ENCODE measurements around the gene CHRDL2.

Gene CHRDL2

DNA sequence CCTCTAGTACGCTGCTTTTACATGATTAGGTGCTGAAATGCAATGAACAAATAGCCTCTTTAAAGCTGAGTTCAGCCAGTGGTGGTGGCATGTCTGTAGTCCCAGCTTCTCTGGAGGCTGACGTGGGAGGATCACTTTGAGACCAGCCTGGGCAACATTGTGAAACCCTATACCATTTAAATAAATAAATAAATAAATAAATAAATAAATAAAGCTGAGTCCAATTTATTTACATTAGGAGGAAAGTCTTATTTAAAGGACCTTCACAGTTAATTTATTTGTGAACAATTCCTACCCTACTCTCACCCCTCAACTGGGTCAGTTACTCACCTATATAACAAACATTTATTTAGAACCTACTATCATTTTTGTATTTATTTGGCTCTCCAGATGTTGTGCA is 4.8 kb upstream of the CHRDL2 start:
- Histone ChIP-seq H3K79me2 (ENCODE audit: insufficient read depth, low read length) (no peaks in the 10 kb centered on the region), H3K36me3 (ENCODE audit: insufficient read depth, low read length) (no peaks in the 10 kb centered on the region), H3K9me2 (ENCODE audit: low read depth, low read length) (no peaks in the 10 kb centered on the region), H3K4me1 (ENCODE audit: insufficient read depth, low read length, severe bottlenecking) (no peaks in the 10 kb centered on the region), H3K4me3 (ENCODE audit: low read depth, low read length, poor library complexity, severe bottlenecking) (no peak overlapping the region), H3F3A (ENCODE audit: insufficient read depth, low read length) (no peaks in the 10 kb centered on the region), H2AFZ (ENCODE audit: low read length) (no peak overlapping the region), H3K4me2 (ENCODE audit: low read length) (no peak overlapping the region), H3K9me3 (ENCODE audit: low read length) (no peaks in the 10 kb centered on the region), H4K20me1 (ENCODE audit: insufficient read depth, low read length) (no peaks in the 10 kb centered on the region), H3K27ac (ENCODE audit: low read depth, low read length, poor library complexity, severe bottlenecking) (no peak overlapping the region), H3K9ac (ENCODE audit: low read length) (no peak overlapping the region), H3K27me3 (ENCODE audit: insufficient read depth, low read length) (peaks cover 5% of the 10 kb centered on the region; the same call in 1 of the 2 replicates)
- TF ChIP-seq, protein P1, sequence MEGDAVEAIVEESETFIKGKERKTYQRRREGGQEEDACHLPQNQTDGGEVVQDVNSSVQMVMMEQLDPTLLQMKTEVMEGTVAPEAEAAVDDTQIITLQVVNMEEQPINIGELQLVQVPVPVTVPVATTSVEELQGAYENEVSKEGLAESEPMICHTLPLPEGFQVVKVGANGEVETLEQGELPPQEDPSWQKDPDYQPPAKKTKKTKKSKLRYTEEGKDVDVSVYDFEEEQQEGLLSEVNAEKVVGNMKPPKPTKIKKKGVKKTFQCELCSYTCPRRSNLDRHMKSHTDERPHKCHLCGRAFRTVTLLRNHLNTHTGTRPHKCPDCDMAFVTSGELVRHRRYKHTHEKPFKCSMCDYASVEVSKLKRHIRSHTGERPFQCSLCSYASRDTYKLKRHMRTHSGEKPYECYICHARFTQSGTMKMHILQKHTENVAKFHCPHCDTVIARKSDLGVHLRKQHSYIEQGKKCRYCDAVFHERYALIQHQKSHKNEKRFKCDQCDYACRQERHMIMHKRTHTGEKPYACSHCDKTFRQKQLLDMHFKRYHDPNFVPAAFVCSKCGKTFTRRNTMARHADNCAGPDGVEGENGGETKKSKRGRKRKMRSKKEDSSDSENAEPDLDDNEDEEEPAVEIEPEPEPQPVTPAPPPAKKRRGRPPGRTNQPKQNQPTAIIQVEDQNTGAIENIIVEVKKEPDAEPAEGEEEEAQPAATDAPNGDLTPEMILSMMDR (IDR thresholded peaks at IDR 0.05; ENCODE audit: low read length): no peak
- no peak for TF ChIP-seq EZH2 (IDR thresholded peaks at IDR 0.05; ENCODE audit: borderline replicate concordance, low read length)

DNA sequence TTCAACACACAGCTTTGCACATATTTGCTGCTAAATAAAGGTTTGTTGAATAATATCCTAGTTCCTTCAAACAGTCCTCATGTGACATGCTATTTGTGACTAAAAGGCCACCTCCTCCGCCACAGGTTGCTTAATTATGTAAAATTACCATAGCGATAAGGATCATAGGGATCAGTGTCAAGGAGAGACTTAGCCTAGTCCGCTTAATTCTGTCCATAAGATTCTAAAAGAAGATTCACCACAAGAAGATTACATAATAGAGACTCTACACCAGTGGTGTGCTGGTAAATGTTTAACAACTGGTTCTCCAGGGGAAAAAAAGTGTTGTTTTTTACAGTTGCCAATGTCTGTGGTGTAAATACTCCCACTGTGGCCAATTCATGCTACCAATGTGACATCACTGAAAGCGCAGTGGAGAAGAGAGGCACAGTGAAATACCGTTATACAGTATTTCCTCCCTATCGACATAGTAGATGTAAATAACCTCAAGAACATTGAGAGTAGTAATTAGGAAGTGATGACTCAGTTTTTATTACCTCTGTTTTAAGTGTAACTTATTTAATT is 4.2 kb upstream of the CHRDL2 start:
- H3K4me1 ChIP-seq (ENCODE audit: insufficient read depth, low read length, severe bottlenecking): no peaks in the 10 kb centered on the region
- TF ChIP-seq EZH2 (IDR thresholded peaks at IDR 0.05; ENCODE audit: borderline replicate concordance, low read length): no peak
- TF ChIP-seq, protein P1 (IDR thresholded peaks at IDR 0.05; ENCODE audit: low read length): no peak
- H3K9me3 ChIP-seq (ENCODE audit: low read length): no peaks in the 10 kb centered on the region
- H3F3A ChIP-seq (ENCODE audit: insufficient read depth, low read length): no peaks in the 10 kb centered on the region
- H3K9me2 ChIP-seq (ENCODE audit: low read depth, low read length): no peaks in the 10 kb centered on the region
- H2AFZ ChIP-seq (ENCODE audit: low read length): no peak overlapping the region
- no peak overlapping the region for H3K4me3 ChIP-seq (ENCODE audit: low read depth, low read length, poor library complexity, severe bottlenecking)
- H3K9ac ChIP-seq (ENCODE audit: low read length): no peak overlapping the region
- no peak overlapping the region for H3K4me2 ChIP-seq (ENCODE audit: low read length)
- H4K20me1 ChIP-seq (ENCODE audit: insufficient read depth, low read length): no peaks in the 10 kb centered on the region
- no peaks in the 10 kb centered on the region for H3K36me3 ChIP-seq (ENCODE audit: insufficient read depth, low read length)
- no peaks in the 10 kb centered on the region for H3K79me2 ChIP-seq (ENCODE audit: insufficient read depth, low read length)
- peaks cover 5% of the 10 kb centered on the region; the same call in 1 of the 2 replicates for H3K27me3 ChIP-seq (ENCODE audit: insufficient read depth, low read length)
- H3K27ac ChIP-seq (ENCODE audit: low read depth, low read length, poor library complexity, severe bottlenecking): no peak overlapping the region

DNA sequence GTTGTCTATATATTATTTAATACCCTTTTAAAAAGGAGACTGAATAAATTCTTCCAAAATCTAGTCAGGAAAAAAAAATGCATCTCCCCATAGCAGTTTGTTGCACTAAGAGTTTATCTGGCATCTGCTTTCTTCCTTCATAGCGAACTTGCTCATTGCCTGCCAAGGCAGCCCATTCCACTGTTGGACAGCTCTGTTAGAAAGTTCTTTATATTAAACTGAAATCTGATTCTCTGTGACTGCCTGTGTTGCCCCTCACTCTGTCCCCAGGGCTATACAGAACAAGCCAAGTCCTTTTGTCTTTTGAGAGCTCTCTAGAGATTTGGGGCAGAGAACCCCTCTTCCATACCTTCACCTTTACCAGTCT is 3.3 kb upstream of the CHRDL2 start:
- no peaks in the 10 kb centered on the region for H3F3A ChIP-seq (ENCODE audit: insufficient read depth, low read length)
- TF ChIP-seq, protein P1 (IDR thresholded peaks at IDR 0.05; ENCODE audit: low read length): no peak
- TF ChIP-seq EZH2 (IDR thresholded peaks at IDR 0.05; ENCODE audit: borderline replicate concordance, low read length): no peak
- peaks cover 5% of the 10 kb centered on the region; the same call in 1 of the 2 replicates for H3K27me3 ChIP-seq (ENCODE audit: insufficient read depth, low read length)
- no peak overlapping the region for H3K4me2 ChIP-seq (ENCODE audit: low read length)
- H3K9me3 ChIP-seq (ENCODE audit: low read length): no peaks in the 10 kb centered on the region
- no peak overlapping the region for H2AFZ ChIP-seq (ENCODE audit: low read length)
- no peaks in the 10 kb centered on the region for H3K4me1 ChIP-seq (ENCODE audit: insufficient read depth, low read length, severe bottlenecking)
- no peaks in the 10 kb centered on the region for H3K79me2 ChIP-seq (ENCODE audit: insufficient read depth, low read length)
- no peak overlapping the region for H3K27ac ChIP-seq (ENCODE audit: low read depth, low read length, poor library complexity, severe bottlenecking)
- H3K9ac ChIP-seq (ENCODE audit: low read length): no peak overlapping the region
- no peaks in the 10 kb centered on the region for H3K36me3 ChIP-seq (ENCODE audit: insufficient read depth, low read length)
- no peaks in the 10 kb centered on the region for H3K9me2 ChIP-seq (ENCODE audit: low read depth, low read length)
- H4K20me1 ChIP-seq (ENCODE audit: insufficient read depth, low read length): no peaks in the 10 kb centered on the region
- no peak overlapping the region for H3K4me3 ChIP-seq (ENCODE audit: low read depth, low read length, poor library complexity, severe bottlenecking)

Measured in OCI-LY1 (cell line).